ENCODE results near the gene GLYAT.

Gene GLYAT

DNA sequence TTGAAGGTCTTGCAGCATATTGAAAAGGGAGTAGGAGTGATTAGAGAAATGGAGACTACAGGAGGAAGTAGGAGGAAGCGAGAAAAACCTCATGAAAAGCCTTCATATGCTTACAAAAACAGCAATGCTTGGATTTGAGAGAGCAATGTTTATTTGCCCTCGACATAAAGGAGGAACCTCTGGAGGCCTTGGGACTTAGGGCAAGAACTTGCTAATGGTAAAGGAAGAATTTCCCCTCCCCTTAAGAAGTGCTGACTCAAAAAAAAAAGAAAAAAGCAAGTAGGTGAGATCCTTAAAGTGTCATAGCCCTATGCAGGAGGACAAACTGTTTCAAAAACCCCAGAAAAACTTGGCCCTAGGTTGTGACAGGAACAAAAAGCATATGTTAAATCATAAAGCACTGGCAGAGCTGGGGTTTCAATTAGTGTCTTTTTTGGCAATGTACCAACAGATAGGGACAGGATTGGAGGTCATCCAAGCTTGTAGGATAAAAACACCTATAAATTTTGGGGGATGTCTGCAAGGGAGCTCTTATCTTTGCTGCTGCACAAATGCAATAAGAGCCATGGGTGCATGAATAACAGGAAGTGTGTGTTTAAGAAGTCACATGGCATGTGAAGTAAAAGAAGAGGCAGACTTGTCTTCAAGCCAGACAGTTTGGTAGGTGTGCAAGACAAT lies 4.9 kb downstream of the GLYAT start:
- Histone ChIP-seq H3K9ac (ENCODE audit: low read depth, low read length) (no peak overlapping the region), H4K20me1 (ENCODE audit: insufficient read depth, low read length) (no peaks in the 10 kb centered on the region), H3K9me3 (ENCODE audit: insufficient read depth, low read length, severe bottlenecking) (no peaks in the 10 kb centered on the region), H3K4me1 (ENCODE audit: insufficient read depth, low read length) (peaks cover 8% of the 10 kb centered on the region; the same call in 1 of the 2 replicates), H3K79me2 (ENCODE audit: insufficient read depth, low read length) (no peaks in the 10 kb centered on the region), H2AFZ (ENCODE audit: low read depth, low read length) (peak overlapping the region; percentile 51; the same call in 1 of the 2 replicates), H3K4me2 (ENCODE audit: insufficient read depth, low read length) (no peak overlapping the region), H3K27ac (ENCODE audit: low read length) (no peak overlapping the region), H3K4me3 (ENCODE audit: low read depth in 1 of 2, low read length in 2 of 2) (no peak overlapping the region), H3K27me3 (ENCODE audit: insufficient read depth, low read length, poor library complexity) (no peaks in the 10 kb centered on the region), H3K36me3 (ENCODE audit: insufficient read depth, low read length) (no peaks in the 10 kb centered on the region)
- no peak for DNase-seq
- TF ChIP-seq, protein P1, sequence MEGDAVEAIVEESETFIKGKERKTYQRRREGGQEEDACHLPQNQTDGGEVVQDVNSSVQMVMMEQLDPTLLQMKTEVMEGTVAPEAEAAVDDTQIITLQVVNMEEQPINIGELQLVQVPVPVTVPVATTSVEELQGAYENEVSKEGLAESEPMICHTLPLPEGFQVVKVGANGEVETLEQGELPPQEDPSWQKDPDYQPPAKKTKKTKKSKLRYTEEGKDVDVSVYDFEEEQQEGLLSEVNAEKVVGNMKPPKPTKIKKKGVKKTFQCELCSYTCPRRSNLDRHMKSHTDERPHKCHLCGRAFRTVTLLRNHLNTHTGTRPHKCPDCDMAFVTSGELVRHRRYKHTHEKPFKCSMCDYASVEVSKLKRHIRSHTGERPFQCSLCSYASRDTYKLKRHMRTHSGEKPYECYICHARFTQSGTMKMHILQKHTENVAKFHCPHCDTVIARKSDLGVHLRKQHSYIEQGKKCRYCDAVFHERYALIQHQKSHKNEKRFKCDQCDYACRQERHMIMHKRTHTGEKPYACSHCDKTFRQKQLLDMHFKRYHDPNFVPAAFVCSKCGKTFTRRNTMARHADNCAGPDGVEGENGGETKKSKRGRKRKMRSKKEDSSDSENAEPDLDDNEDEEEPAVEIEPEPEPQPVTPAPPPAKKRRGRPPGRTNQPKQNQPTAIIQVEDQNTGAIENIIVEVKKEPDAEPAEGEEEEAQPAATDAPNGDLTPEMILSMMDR (IDR thresholded peaks at IDR 0.05; ENCODE audit: borderline replicate concordance, extremely low read depth, low read length, poor library complexity, severe bottlenecking): no peak
- TF ChIP-seq EZH2 (IDR thresholded peaks at IDR 0.05; ENCODE audit: borderline replicate concordance, low read depth, low read length, severe bottlenecking): no peak
- no peak for ATAC-seq (ENCODE audit: insufficient read depth, low read depth)

- no peak overlapping the region for H2AFZ ChIP-seq (ENCODE audit: low read depth, low read length)
- no peaks in the 10 kb centered on the region for H3K4me1 ChIP-seq (ENCODE audit: insufficient read depth, low read length)
Measured at GRCh38 chr11:58719406-58720117, 12.2 kb downstream of the GLYAT start.

GRCh38 chr11:58712531-58712930 lies 19.2 kb downstream of the GLYAT start:
- no peaks in the 10 kb centered on the region for H4K20me1 ChIP-seq (ENCODE audit: insufficient read depth, low read length)
- H3K4me2 ChIP-seq (ENCODE audit: insufficient read depth, low read length): no peak overlapping the region
- H3K4me1 ChIP-seq (ENCODE audit: insufficient read depth, low read length): no peaks in the 10 kb centered on the region
- H2AFZ ChIP-seq (ENCODE audit: low read depth, low read length): no peak overlapping the region
- TF ChIP-seq EZH2 (IDR thresholded peaks at IDR 0.05; ENCODE audit: borderline replicate concordance, low read depth, low read length, severe bottlenecking): no peak
- TF ChIP-seq, protein P1 (IDR thresholded peaks at IDR 0.05; ENCODE audit: borderline replicate concordance, extremely low read depth, low read length, poor library complexity, severe bottlenecking): no peak
- H3K4me3 ChIP-seq (ENCODE audit: low read depth in 1 of 2, low read length in 2 of 2): no peak overlapping the region
- H3K27me3 ChIP-seq (ENCODE audit: insufficient read depth, low read length, poor library complexity): no peaks in the 10 kb centered on the region
- DNase-seq (no peak), ATAC-seq (ENCODE audit: insufficient read depth, low read depth) (no peak)
- H3K27ac ChIP-seq (ENCODE audit: low read length): no peak overlapping the region
- no peaks in the 10 kb centered on the region for H3K9me3 ChIP-seq (ENCODE audit: insufficient read depth, low read length, severe bottlenecking)
- no peaks in the 10 kb centered on the region for H3K79me2 ChIP-seq (ENCODE audit: insufficient read depth, low read length)
- no peak overlapping the region for H3K9ac ChIP-seq (ENCODE audit: low read depth, low read length)
- H3K36me3 ChIP-seq (ENCODE audit: insufficient read depth, low read length): no peaks in the 10 kb centered on the region

More at GRCh38 chr11:58719406-58720117, 12.2 kb downstream of the GLYAT start:
- H3K9ac ChIP-seq (ENCODE audit: low read depth, low read length): no peak overlapping the region
- no peaks in the 10 kb centered on the region for H3K79me2 ChIP-seq (ENCODE audit: insufficient read depth, low read length)
- no peaks in the 10 kb centered on the region for H4K20me1 ChIP-seq (ENCODE audit: insufficient read depth, low read length)
- H3K36me3 ChIP-seq (ENCODE audit: insufficient read depth, low read length): no peaks in the 10 kb centered on the region
- no peaks in the 10 kb centered on the region for H3K27me3 ChIP-seq (ENCODE audit: insufficient read depth, low read length, poor library complexity)
- no peak overlapping the region for H3K4me2 ChIP-seq (ENCODE audit: insufficient read depth, low read length)
- DNase-seq (no peak), ATAC-seq (ENCODE audit: insufficient read depth, low read depth) (no peak)
- no peak overlapping the region for H3K4me3 ChIP-seq (ENCODE audit: low read depth in 1 of 2, low read length in 2 of 2)
- H3K27ac ChIP-seq (ENCODE audit: low read length): no peak overlapping the region
- TF ChIP-seq, protein P1 (IDR thresholded peaks at IDR 0.05; ENCODE audit: borderline replicate concordance, extremely low read depth, low read length, poor library complexity, severe bottlenecking): no peak
- TF ChIP-seq EZH2 (IDR thresholded peaks at IDR 0.05; ENCODE audit: borderline replicate concordance, low read depth, low read length, severe bottlenecking): no peak
- H3K9me3 ChIP-seq (ENCODE audit: insufficient read depth, low read length, severe bottlenecking): peaks cover 7% of the 10 kb centered on the region
